HG03175 (cell line): Measurements from ENCODE around the gene XDH.
A peak's percentile ranks its signal among the peaks of the same experiment; 100 is the strongest.

Experiments
- ATAC-seq: cut with Tn5 transposase; IDR thresholded peaks from one replicate; pipeline ENCODE4 v1.9.1; 2021; ENCODE audit warnings: mild to moderate bottlenecking, moderate library complexity; ENCODE audit not compliant: unreplicated experiment

XDH gene

GRCh38 chr2:31333046-31333445, 81.5 kb downstream of the XDH start:
- no peak for ATAC-seq

GRCh38 chr2:31332521-31332920, 82.0 kb downstream of the XDH start:
- ATAC-seq, result no peak

GRCh38 chr2:31331156-31331555, 83.4 kb downstream of the XDH start:
- no peak for ATAC-seq

GRCh38 chr2:31329081-31329625, 85.4 kb downstream of the XDH start:
- no peak for ATAC-seq

GRCh38 chr2:31328026-31328425, 86.5 kb downstream of the XDH start:
- no peak for ATAC-seq

GRCh38 chr2:31327505-31327904, 87.0 kb downstream of the XDH start:
- ATAC-seq, result no peak

GRCh38 chr2:31324016-31324633, 90.4 kb downstream of the XDH start:
- ATAC-seq, result peak; percentile 83

GRCh38 chr2:31322371-31322770, 92.2 kb downstream of the XDH start:
- ATAC-seq, result no peak

- ATAC-seq, result no peak
Measured at GRCh38 chr2:31319406-31320175, 95.0 kb downstream of the XDH start.

- peak; percentile 65 for ATAC-seq
Measured at GRCh38 chr2:31318361-31319336, 95.9 kb downstream of the XDH start.

- ATAC-seq, result no peak
Measured at GRCh38 chr2:31317396-31317795, 97.1 kb downstream of the XDH start.

- ATAC-seq, result no peak
Measured at GRCh38 chr2:31314761-31315160, 99.8 kb downstream of the XDH start.

GRCh38 chr2:31312898-31313297, 101.6 kb downstream of the XDH start:
- ATAC-seq, result no peak

- ATAC-seq, result no peak
Measured at GRCh38 chr2:31304816-31305215, 109.7 kb downstream of the XDH start.

GRCh38 chr2:31302940-31303563, 111.5 kb downstream of the XDH start:
- ATAC-seq, result no peak

GRCh38 chr2:31300309-31300708, 114.2 kb downstream of the XDH start:
- ATAC-seq, result no peak

- ATAC-seq, result no peak
Measured at GRCh38 chr2:31299547-31299946, 115.0 kb downstream of the XDH start.

- ATAC-seq, result no peak
Measured at GRCh38 chr2:31297751-31298150, 116.8 kb downstream of the XDH start.

- ATAC-seq, result no peak
Measured at GRCh38 chr2:31296641-31297287, 117.8 kb downstream of the XDH start.

- no peak for ATAC-seq
Measured at GRCh38 chr2:31294196-31294595, 120.3 kb downstream of the XDH start.
